Esophagus squamous epithelium (tissue), 5 donors: ENCODE data around the gene PTPRM. TPM values are rescaled to one million over a fixed set of nuclear protein-coding genes. Genes with fewer than 3 reads are reported as not detected.

Source experiments
- DNase-seq: peaks from one replicate; lab custom pipeline; 2025; lab: John Stamatoyannopoulos, UW
- H3K27ac ChIP-seq, 4 donors: fragments of 200-600 bp; sonication (generic); one replicate each; pipeline ENCODE4 v1.5.1; 2016 to 2019; ENCODE audit warnings: mild to moderate bottlenecking in 1 of 4
- H3K27me3 ChIP-seq, 4 donors: fragments of 200-600 bp; sonication (generic); 1 replicate in 3 of 4; 2 replicates in 1 of 4; pipeline versions ENCODE4 v1.5.1 to v1.6.0; 2017 to 2021; ENCODE audit warnings: antibody characterized with exemption in 1 of 4
- H3K36me3 ChIP-seq, 3 donors: fragments of 200-600 bp; sonication (generic); one replicate each; pipeline ENCODE4 v1.5.1; 2016 to 2019
- H3K4me1 ChIP-seq, 3 donors: fragments of 200-600 bp; sonication (generic); one replicate each; pipeline ENCODE4 v1.5.1; 2017 to 2019
- H3K4me3 ChIP-seq, 4 donors: fragments of 200-600 bp; sonication (generic); 1 replicate in 3 of 4; 2 replicates in 1 of 4; pipeline ENCODE4 v1.5.1; 2016 to 2019; ENCODE audit warnings: mild to moderate bottlenecking in 2 of 4, moderate library complexity in 1 of 4
- H3K9me3 ChIP-seq, 3 donors: fragments of 200-600 bp; sonication (generic); one replicate each; pipeline ENCODE4 v1.5.1; 2016 to 2019
- CTCF ChIP-seq, 6 experiments: fragments of 450-650 bp in 4 of 6; fragments of 200-600 bp in 2 of 6; sonication (generic) in 2 of 6; IDR thresholded peaks; one replicate each; pipeline ENCODE4 v1.5.1; 2016 to 2019; ENCODE audit warnings: antibody characterized with exemption in 6 of 6, mild to moderate bottlenecking in 4 of 6, moderate library complexity in 4 of 6
- POLR2A ChIP-seq, 4 donors: fragments of 450-650 bp; IDR thresholded peaks; one replicate each; pipeline ENCODE4 v1.6.1; 2017; ENCODE audit warnings: antibody characterized with exemption in 4 of 4, mild to moderate bottlenecking in 4 of 4, moderate library complexity in 3 of 4
- WGBS, 2 donors: methylation state at CpG; one replicate each; pipeline ENCODE4 v1.1.5; 2018; 5-methylcytosine and 5-hydroxymethylcytosine counted together
- intact Hi-C: fragments of 100-400 bp; cut with DNase I; formaldehyde crosslinking; loops from one replicate; pipeline ENCODE4 v1.15.0; 2022
- total RNA-seq, 4 donors: library from RNA; depleted of rRNA; stranded (reverse); fragments of >200 nt; gene quantifications; one replicate each; pipeline ENCODE4 v1.1.0, GENCODE V29; 2016
- donor health status: DM: yes; HTN: yes; CAD: no.

PTPRM gene
- total RNA-seq, 4 donors from 2014 or later = 6.5 to 38.7 (median 11.1) TPM

- intact Hi-C loops = no loop called here
- no peaks in the 10 kb centered on the region for H3K36me3 ChIP-seq
- H3K27ac ChIP-seq = no peak overlapping the region
- no peak overlapping the region for H3K4me3 ChIP-seq
- H3K27me3 ChIP-seq = no peaks in the 10 kb centered on the region
- H3K4me1 ChIP-seq = peaks cover 0 to 15% (median 0%) of the 10 kb centered on the region in 3 donors
- DNase-seq = no peak
- no peak for TF ChIP-seq CTCF (IDR thresholded peaks at IDR 0.05)
- TF ChIP-seq POLR2A (IDR thresholded peaks at IDR 0.05) = no peak
- WGBS, 2 donors = 86 to 100% methylated on average over 1 of the region's 1 CpG
- H3K9me3 ChIP-seq = no peaks in the 10 kb centered on the region
These were observed 467.6 kb downstream of the PTPRM start for GRCh38 chr18:8034674-8035073.

- Histone ChIP-seq H3K27ac (no peak overlapping the region), H3K4me3 (no peak overlapping the region), H3K27me3 (no peaks in the 10 kb centered on the region), H3K36me3 (no peaks in the 10 kb centered on the region), H3K9me3 (no peaks in the 10 kb centered on the region), H3K4me1 (peaks cover 0 to 15% (median 0%) of the 10 kb centered on the region in 3 donors)
- TF ChIP-seq CTCF (IDR thresholded peaks at IDR 0.05) (no peak), POLR2A (IDR thresholded peaks at IDR 0.05) (no peak)
- intact Hi-C loops = no loop called here
- WGBS, 2 donors = 70 to 95% methylated on average over 3 of the region's 3 CpGs
- DNase-seq = no peak
These were observed 469.4 kb downstream of the PTPRM start for GRCh38 chr18:8036551-8036950.

- intact Hi-C loops = no loop called here
- H3K4me1 ChIP-seq = peaks cover 0 to 15% (median 0%) of the 10 kb centered on the region in 3 donors
- no peak overlapping the region for H3K4me3 ChIP-seq
- H3K36me3 ChIP-seq = no peaks in the 10 kb centered on the region
- H3K27me3 ChIP-seq = no peaks in the 10 kb centered on the region
- WGBS, 2 donors = 36 to 50% methylated on average over 1 of the region's 1 CpG
- no peak for DNase-seq
- H3K27ac ChIP-seq = no peak overlapping the region
- no peaks in the 10 kb centered on the region for H3K9me3 ChIP-seq
- TF ChIP-seq POLR2A (IDR thresholded peaks at IDR 0.05) (no peak), CTCF (IDR thresholded peaks at IDR 0.05) (no peak)
These were observed 470.2 kb downstream of the PTPRM start for GRCh38 chr18:8037296-8037695.

GRCh38 chr18:8040021-8040420, 472.9 kb downstream of the PTPRM start:
- intact Hi-C loops = no loop called here
- H3K4me3 ChIP-seq = no peak overlapping the region
- no peak for TF ChIP-seq POLR2A (IDR thresholded peaks at IDR 0.05)
- TF ChIP-seq CTCF (IDR thresholded peaks at IDR 0.05) = no peak
- no peaks in the 10 kb centered on the region for H3K9me3 ChIP-seq
- peaks cover 0 to 15% (median 0%) of the 10 kb centered on the region in 3 donors for H3K4me1 ChIP-seq
- H3K27me3 ChIP-seq = no peaks in the 10 kb centered on the region
- DNase-seq = no peak
- no peaks in the 10 kb centered on the region for H3K36me3 ChIP-seq
- no peak overlapping the region for H3K27ac ChIP-seq

GRCh38 chr18:8041526-8042111, 474.5 kb downstream of the PTPRM start:
- DNase-seq = no peak
- no peak overlapping the region for H3K27ac ChIP-seq
- WGBS, 2 donors = 71 to 78% methylated on average over 1 of the region's 1 CpG
- no peaks in the 10 kb centered on the region for H3K36me3 ChIP-seq
- intact Hi-C loops = no loop called here
- TF ChIP-seq CTCF (IDR thresholded peaks at IDR 0.05) (no peak), POLR2A (IDR thresholded peaks at IDR 0.05) (no peak)
- H3K4me3 ChIP-seq = no peak overlapping the region
- no peaks in the 10 kb centered on the region for H3K9me3 ChIP-seq
- H3K4me1 ChIP-seq = peaks cover 0 to 12% (median 0%) of the 10 kb centered on the region in 3 donors
- H3K27me3 ChIP-seq = no peaks in the 10 kb centered on the region
